NCI-H510A (cell line): Measurements from ENCODE around the gene ASIC2.

Experiments used
- DNase-seq: peaks from one replicate; lab custom pipeline; 2025; lab: John Stamatoyannopoulos, UW

ASIC2 gene

GRCh38 chr17:33292981-33293867 lies at the start of gene ASIC2:
Gene ASIC2 (minus strand): TSS chr17:33293295.
- DNase-seq, result no peak

DNA sequence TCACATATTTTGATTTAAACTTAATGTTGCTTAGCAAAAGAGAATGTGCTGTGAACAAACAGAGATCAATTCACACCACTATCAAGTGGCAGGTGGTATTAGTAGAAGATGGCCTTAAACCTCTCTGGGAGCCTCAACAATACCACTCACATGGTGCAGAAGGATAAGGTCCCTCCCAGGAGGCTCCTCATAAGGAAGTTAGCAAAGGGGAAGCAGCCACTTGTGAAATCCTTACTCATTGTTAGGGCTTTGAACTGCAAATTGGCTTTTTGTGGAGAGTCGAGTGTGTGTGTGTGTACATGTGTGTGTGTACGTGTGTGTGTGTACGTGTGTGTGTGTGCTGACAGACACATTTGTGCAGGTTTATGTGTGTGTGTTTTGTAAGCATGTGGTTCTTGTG lies 48.9 kb upstream of the ASIC2 start:
- no peak for DNase-seq

GRCh38 chr17:33338242-33338641 lies 45.1 kb upstream of the ASIC2 start:
- DNase-seq, result no peak

- no peak for DNase-seq
These were observed 42.5 kb upstream of the ASIC2 start for GRCh38 chr17:33335491-33336173.

- no peak for DNase-seq
These were observed 41.6 kb upstream of the ASIC2 start for GRCh38 chr17:33334703-33335102.

- DNase-seq, result no peak
These were observed 37.8 kb upstream of the ASIC2 start for GRCh38 chr17:33330877-33331276.

GRCh38 chr17:33328129-33328528 lies 35.0 kb upstream of the ASIC2 start:
- no peak for DNase-seq

GRCh38 chr17:33324736-33325135 lies 31.6 kb upstream of the ASIC2 start:
- no peak for DNase-seq

GRCh38 chr17:33322063-33322462 lies 29.0 kb upstream of the ASIC2 start:
- DNase-seq, result no peak

GRCh38 chr17:33318241-33318640 lies 25.1 kb upstream of the ASIC2 start:
- DNase-seq, result no peak

GRCh38 chr17:33316746-33317145 lies 23.7 kb upstream of the ASIC2 start:
- DNase-seq, result no peak

DNA sequence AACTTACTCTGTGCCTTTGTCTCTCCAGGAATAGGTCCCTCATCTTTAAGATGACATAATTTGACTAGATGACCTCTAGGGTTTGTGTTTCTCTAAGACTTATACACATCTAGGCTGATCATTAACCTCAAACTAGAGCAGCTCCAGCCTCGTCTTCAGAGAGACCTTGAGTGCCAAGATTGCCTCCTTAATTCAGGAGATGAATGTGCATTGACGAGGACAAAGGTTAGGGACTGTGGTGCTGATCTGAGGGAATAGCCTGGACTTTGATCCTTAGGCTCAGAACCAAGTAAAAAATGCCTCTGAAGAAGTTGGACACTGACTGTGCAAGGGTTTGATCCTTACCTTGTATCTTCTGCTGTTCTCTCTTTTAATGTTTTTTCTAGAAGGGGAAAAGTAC lies 17.2 kb upstream of the ASIC2 start:
- no peak for DNase-seq

DNA sequence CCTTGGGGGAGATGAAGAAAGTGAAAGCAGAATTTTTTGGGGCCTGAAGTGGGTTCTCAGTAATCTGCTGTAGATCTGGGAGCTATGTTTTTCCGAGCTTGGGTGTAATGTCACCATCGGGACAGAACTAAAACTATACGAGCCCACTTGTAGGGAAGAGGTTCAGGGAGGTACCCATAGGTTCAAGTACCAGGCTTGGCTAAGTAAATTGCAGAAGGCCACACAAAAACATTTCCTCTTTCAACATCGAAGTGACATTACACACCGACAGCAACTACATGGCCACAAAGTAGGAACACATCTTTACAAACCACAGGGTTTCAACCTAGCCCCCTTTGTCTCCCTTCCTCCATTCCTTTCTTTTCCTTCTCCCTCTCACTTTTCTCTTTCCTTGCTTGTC lies 10.2 kb upstream of the ASIC2 start:
- no peak for DNase-seq

GRCh38 chr17:33302394-33302793 lies 9.3 kb upstream of the ASIC2 start:
- DNase-seq, result no peak

DNA sequence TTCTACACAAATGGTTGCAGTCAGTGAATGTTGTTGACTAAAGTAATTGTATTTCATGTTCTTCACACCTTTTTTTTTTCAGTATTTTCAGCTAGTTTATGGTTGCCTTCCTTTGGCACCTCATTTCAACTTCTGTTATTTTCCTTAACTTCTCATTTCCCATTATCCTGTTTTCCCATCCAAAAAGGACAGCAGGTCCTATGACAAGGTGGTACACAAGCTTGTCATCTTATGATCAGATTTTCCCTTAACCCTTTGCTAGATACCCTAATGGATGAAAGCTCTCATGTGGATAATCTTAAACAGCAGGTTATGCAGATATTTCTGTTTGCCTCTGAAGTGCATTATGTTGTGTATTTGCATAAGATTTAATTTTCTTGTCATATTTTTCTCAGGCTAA lies 7.1 kb upstream of the ASIC2 start:
- no peak for DNase-seq

GRCh38 chr17:33299115-33299514 lies 6.0 kb upstream of the ASIC2 start:
- DNase-seq, result no peak

DNA sequence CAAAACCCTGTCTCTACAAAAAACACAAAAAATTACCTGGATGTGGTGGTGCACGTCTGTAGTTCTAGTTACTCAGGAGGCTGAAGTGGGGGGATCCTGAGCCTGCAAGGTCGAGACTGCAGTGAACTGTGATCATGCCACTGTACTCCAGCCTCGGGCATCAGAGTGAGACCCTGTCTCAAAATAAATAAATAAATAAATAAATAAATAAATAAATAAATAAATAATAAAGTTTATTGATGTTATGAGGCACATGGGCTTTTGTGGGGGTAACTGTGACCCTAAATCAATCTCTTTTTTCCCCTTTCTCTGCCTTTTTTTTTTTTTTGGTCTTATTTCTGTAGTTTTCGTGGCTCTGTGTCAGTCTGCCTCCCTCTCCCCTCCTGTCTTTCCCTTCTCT lies 4.5 kb upstream of the ASIC2 start:
- DNase-seq, result no peak

DNA sequence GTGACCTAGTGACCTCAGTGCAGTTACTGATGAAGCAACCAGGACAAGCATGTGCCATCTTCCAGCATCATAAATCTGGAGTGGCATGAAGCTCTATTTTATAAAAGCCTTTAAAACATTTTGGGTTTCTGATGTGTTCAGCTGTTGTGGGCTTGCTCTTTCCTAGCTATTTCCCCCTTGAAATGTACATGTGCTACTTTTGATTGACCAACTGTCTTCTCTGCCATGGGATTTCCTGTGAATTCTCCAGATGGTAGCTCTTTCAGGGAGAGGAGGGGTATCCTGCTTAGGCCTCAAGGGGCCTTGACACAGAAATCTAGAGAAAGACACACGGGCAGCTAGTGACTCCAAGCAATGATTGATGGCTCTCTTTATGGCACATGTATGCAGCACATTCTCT lies 1.9 kb upstream of the ASIC2 start:
- no peak for DNase-seq

GRCh38 chr17:33292201-33292980 lies 704 bp downstream of the ASIC2 start:
- no peak for DNase-seq

GRCh38 chr17:33291248-33292200 lies 1.6 kb downstream of the ASIC2 start:
- DNase-seq, result no peak

- no peak for DNase-seq
These were observed 2.8 kb downstream of the ASIC2 start for GRCh38 chr17:33290253-33290652.

DNA sequence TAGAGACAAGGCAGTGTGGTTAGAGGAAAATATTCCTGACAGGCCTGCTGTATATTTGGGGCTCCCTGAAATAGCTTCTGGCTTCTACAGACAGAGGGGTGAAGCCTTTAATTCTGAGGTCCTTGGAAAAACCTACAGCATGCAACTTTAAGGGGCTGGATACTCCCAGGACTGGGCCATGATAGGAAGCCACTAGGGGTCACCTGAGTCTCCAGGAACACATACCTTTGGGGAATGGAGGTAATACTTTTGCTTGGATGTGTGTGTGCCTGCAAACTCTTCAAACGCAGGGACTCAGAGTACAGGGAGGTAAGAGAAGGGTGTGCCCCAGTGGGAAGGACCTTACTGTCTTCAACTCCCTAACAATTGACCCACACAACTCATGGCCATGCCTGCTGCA lies 4.1 kb downstream of the ASIC2 start:
- no peak for DNase-seq
